ENCODE results near the gene RNPEPL1. TPM values are rescaled to one million over a fixed set of nuclear protein-coding genes. Genes with fewer than 3 reads are reported as not detected.

RNPEPL1 gene
- polyA plus RNA-seq, 3 donors: 15.4 to 100 (median 36.4) TPM

- no peak for TF ChIP-seq CTCF (IDR thresholded peaks at IDR 0.05)
- peaks cover 36 to 68% of the 10 kb centered on the region in 2 donors for H3K36me3 Mint-ChIP-seq
Measured at GRCh38 chr2:240599141-240599583, 30.9 kb downstream of the RNPEPL1 start.

GRCh38 chr2:240600451-240600961, 32.2 kb downstream of the RNPEPL1 start:
- DNase-seq: no peak
- Mint-ChIP-seq H3K36me3 (peaks cover 32 to 57% of the 10 kb centered on the region in 2 donors), H3K9me3 (no peaks in the 10 kb centered on the region), H3K27me3 (ENCODE audit: low read depth in 3 of 3) (peaks cover 0 to 4% (median 0%) of the 10 kb centered on the region in 3 donors), H3K4me1 (peaks cover 9% of the 10 kb centered on the region), H3K4me3 (no peak overlapping the region), H3K27ac (peak overlapping the region in 1 of 7 donors; percentile 46)
- no peaks in the 10 kb centered on the region for H3K79me2 ChIP-seq (ENCODE audit: insufficient read depth, low read length)
- intact Hi-C loops (cut with micrococcal nuclease): loop anchor here in 1 of 2 donors (10.0 kb wide), 1 partner anchor 64 kb away; no protein-coding TSS in a partner anchor
- H2AFZ ChIP-seq (ENCODE audit: insufficient read depth, low read depth, low read length, poor library complexity, severe bottlenecking): no peak overlapping the region
- H3K4me1 ChIP-seq (ENCODE audit: control insufficient read depth in 1 of 2, insufficient read depth in 2 of 2, low read length in 2 of 2): peaks cover 9 to 11% of the 10 kb centered on the region in 2 donors
- H3K36me3 ChIP-seq (replicated peaks in 1 of 2; ENCODE audit: control insufficient read depth in 1 of 2, insufficient read depth in 2 of 2, low read length in 2 of 2): peaks cover 41 to 68% of the 10 kb centered on the region in 2 donors
- no peak overlapping the region for H3K9ac ChIP-seq (ENCODE audit: insufficient read depth, low read length, poor library complexity, severe bottlenecking)
- H3K4me2 ChIP-seq (replicated peaks; ENCODE audit: extremely low read depth, low read length, poor library complexity, severe bottlenecking): no peak overlapping the region
- no peak overlapping the region for H3K27ac ChIP-seq (ENCODE audit: low read depth in 1 of 2, low read length in 2 of 2)
- H3K27me3 ChIP-seq (ENCODE audit: control insufficient read depth in 2 of 2, insufficient read depth in 2 of 2, low read length in 2 of 2): no peaks in the 10 kb centered on the region
- H4K20me1 ChIP-seq (ENCODE audit: insufficient read depth, low read length): no peaks in the 10 kb centered on the region
- no peaks in the 10 kb centered on the region for H3K9me3 ChIP-seq (replicated peaks in 1 of 2; ENCODE audit: control insufficient read depth in 1 of 2, insufficient read depth in 1 of 2, low read length in 2 of 2)
- H3K4me3 ChIP-seq (replicated peaks in 1 of 3; ENCODE audit: low read depth in 2 of 3, low read length in 3 of 3): no peak overlapping the region
- no peak for TF ChIP-seq CTCF (IDR thresholded peaks at IDR 0.05)
- 94% methylated on average over 16 of the region's 16 CpGs for WGBS (ENCODE audit: insufficient coverage)

More at GRCh38 chr2:240599141-240599583, 30.9 kb downstream of the RNPEPL1 start:
- H2AFZ ChIP-seq (ENCODE audit: insufficient read depth, low read depth, low read length, poor library complexity, severe bottlenecking): no peak overlapping the region
- H3K4me3 ChIP-seq (replicated peaks in 1 of 3; ENCODE audit: low read depth in 2 of 3, low read length in 3 of 3): no peak overlapping the region
- no peak overlapping the region for H3K9ac ChIP-seq (ENCODE audit: insufficient read depth, low read length, poor library complexity, severe bottlenecking)
- no peaks in the 10 kb centered on the region for H3K27me3 ChIP-seq (ENCODE audit: control insufficient read depth in 2 of 2, insufficient read depth in 2 of 2, low read length in 2 of 2)
- H3K36me3 ChIP-seq (replicated peaks in 1 of 2; ENCODE audit: control insufficient read depth in 1 of 2, insufficient read depth in 2 of 2, low read length in 2 of 2): peaks cover 51 to 81% of the 10 kb centered on the region in 2 donors
- DNase-seq: no peak
- Mint-ChIP-seq H3K4me1 (peaks cover 3% of the 10 kb centered on the region), H3K9me3 (no peaks in the 10 kb centered on the region), H3K4me3 (no peak overlapping the region), H3K27ac (no peak overlapping the region), H3K27me3 (ENCODE audit: low read depth in 3 of 3) (peaks cover 0 to 3% (median 0%) of the 10 kb centered on the region in 3 donors)
- H3K79me2 ChIP-seq (ENCODE audit: insufficient read depth, low read length): peaks cover 3% of the 10 kb centered on the region
- H3K9me3 ChIP-seq (replicated peaks in 1 of 2; ENCODE audit: control insufficient read depth in 1 of 2, insufficient read depth in 1 of 2, low read length in 2 of 2): no peaks in the 10 kb centered on the region
- WGBS (ENCODE audit: insufficient coverage): 93% methylated on average over 3 of the region's 11 CpGs
- H3K27ac ChIP-seq (ENCODE audit: low read depth in 1 of 2, low read length in 2 of 2): no peak overlapping the region
- intact Hi-C loops (cut with micrococcal nuclease): no loop called here
- H4K20me1 ChIP-seq (ENCODE audit: insufficient read depth, low read length): peaks cover 13% of the 10 kb centered on the region
- no peak overlapping the region for H3K4me2 ChIP-seq (replicated peaks; ENCODE audit: extremely low read depth, low read length, poor library complexity, severe bottlenecking)
- peaks cover 4% of the 10 kb centered on the region in 2 donors for H3K4me1 ChIP-seq (ENCODE audit: control insufficient read depth in 1 of 2, insufficient read depth in 2 of 2, low read length in 2 of 2)

All from CD14-positive monocyte (primary cell).